ENCODE results near the gene FBP2. TPM values are rescaled to one million over a fixed set of nuclear protein-coding genes. Genes with fewer than 3 reads are reported as not detected.

FBP2 gene
- total and polyA plus RNA-seq, 2 of the 4 experiments (the other 2 are of a cell fraction), result not detected

DNA sequence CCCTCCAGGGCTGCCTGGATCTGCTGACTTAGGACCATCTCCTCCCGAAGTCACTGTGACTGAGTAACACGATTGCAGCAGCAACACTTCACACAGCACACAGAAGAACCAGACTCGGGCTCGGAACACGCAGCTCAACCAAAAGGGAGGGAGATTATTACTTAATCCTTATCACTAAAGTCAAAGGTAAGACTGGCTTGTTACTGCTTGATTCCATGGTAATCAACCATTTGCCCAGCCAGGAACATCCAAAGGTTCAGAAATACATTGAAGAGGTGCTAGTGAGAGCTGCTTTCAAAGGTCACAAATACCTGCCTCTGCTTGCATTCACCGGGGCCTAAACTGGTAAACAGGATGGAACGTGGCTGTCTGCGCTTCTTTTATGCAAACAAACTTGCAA lies 38.0 kb upstream of the FBP2 start:
- Histone ChIP-seq H3K4ac (ENCODE audit: low read depth, low read length) (no peak overlapping the region), H4K8ac (ENCODE audit: low read depth in 2 of 2, low read length in 2 of 2) (no peak overlapping the region), H3K9me3 (ENCODE audit: control insufficient read depth, insufficient read depth, low read length) (no peaks in the 10 kb centered on the region), H3K79me1 (ENCODE audit: low read depth in 1 of 2, low read length in 2 of 2) (no peaks in the 10 kb centered on the region), H2BK120ac (ENCODE audit: low read depth, low read length) (no peak overlapping the region), H4K5ac (ENCODE audit: low read depth, low read length) (no peak overlapping the region), H3K4me1 (ENCODE audit: control insufficient read depth, insufficient read depth, low read length) (no peaks in the 10 kb centered on the region), H2BK20ac (ENCODE audit: low read depth, low read length) (no peak overlapping the region), H3K9ac (ENCODE audit: low read depth, low read length) (no peak overlapping the region), H3K14ac (replicated peaks; ENCODE audit: low read depth, low read length) (no peak overlapping the region), H3K4me3 (ENCODE audit: insufficient read depth, low read depth, low read length) (no peak overlapping the region), H3K27me3 (ENCODE audit: control insufficient read depth, insufficient read depth, low read length) (peaks cover 41% of the 10 kb centered on the region), H3K9me1 (ENCODE audit: insufficient read depth, low read length) (no peaks in the 10 kb centered on the region), H3K23ac (ENCODE audit: low read depth, low read length) (no peak overlapping the region), H2AK5ac (ENCODE audit: low read depth, low read length) (no peak overlapping the region), H4K91ac (ENCODE audit: insufficient read depth, low read depth, low read length) (no peak overlapping the region), H3K4me2 (ENCODE audit: low read depth, low read length) (no peak overlapping the region), H3K27ac (ENCODE audit: insufficient read depth, low read length) (no peak overlapping the region), H2BK5ac (ENCODE audit: low read depth, low read length, poor library complexity, severe bottlenecking) (no peak overlapping the region), H3K36me3 (ENCODE audit: control insufficient read depth, insufficient read depth, low read length) (no peaks in the 10 kb centered on the region), H4K20me1 (ENCODE audit: insufficient read depth, low read length) (no peaks in the 10 kb centered on the region), H3K56ac (ENCODE audit: extremely low read depth, insufficient read depth, low read length) (no peak overlapping the region), H2AFZ (replicated peaks; ENCODE audit: low read length, poor library complexity) (no peak overlapping the region), H3K18ac (ENCODE audit: low read depth, low read length) (no peak overlapping the region), H2AK9ac (replicated peaks; ENCODE audit: low read depth, low read length, poor library complexity) (no peak overlapping the region), H2BK15ac (ENCODE audit: low read depth, low read length) (no peak overlapping the region)
- dilution Hi-C loops (cut with HindIII; ENCODE audit: low sequenced_read_pairs, unreplicated experiment) (no loop called here), in situ Hi-C loops (cut with MboI; ENCODE audit: low sequenced_read_pairs) (no loop called here), intact Hi-C loops (cut with micrococcal nuclease) (no loop called here)
- CTCF ChIA-PET, result no interaction called here
- no TSS peak for BruUV-seq (replicated peaks)
- ATAC-seq (ENCODE audit: low read depth) (no peak), DNase-seq (no peak)
- no CpG with 5 or more reads among the region's 8 CpGs for WGBS, 2 experiments (ENCODE audit: extremely low coverage in 2 of 2, insufficient read length in 1 of 2)
- TF ChIP-seq POLR2A (IDR thresholded peaks at IDR 0.05; ENCODE audit: low read depth, low read length), result no peak
- TF ChIP-seq MAZ (IDR thresholded peaks at IDR 0.05; ENCODE audit: borderline replicate concordance, low read depth, low read length), result no peak
- no peak for TF ChIP-seq CEBPB (IDR thresholded peaks at IDR 0.05; ENCODE audit: low read depth, low read length)
- no peak for TF ChIP-seq RCOR1 (IDR thresholded peaks at IDR 0.05; ENCODE audit: insufficient replicate concordance, low read length)
- TF ChIP-seq MAFK (IDR thresholded peaks at IDR 0.05; ENCODE audit: low read depth, low read length), result no peak
- TF ChIP-seq, protein P1, sequence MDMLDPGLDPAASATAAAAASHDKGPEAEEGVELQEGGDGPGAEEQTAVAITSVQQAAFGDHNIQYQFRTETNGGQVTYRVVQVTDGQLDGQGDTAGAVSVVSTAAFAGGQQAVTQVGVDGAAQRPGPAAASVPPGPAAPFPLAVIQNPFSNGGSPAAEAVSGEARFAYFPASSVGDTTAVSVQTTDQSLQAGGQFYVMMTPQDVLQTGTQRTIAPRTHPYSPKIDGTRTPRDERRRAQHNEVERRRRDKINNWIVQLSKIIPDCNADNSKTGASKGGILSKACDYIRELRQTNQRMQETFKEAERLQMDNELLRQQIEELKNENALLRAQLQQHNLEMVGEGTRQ (IDR thresholded peaks at IDR 0.05; ENCODE audit: low read depth, low read length), result no peak
- TF ChIP-seq, protein P2, sequence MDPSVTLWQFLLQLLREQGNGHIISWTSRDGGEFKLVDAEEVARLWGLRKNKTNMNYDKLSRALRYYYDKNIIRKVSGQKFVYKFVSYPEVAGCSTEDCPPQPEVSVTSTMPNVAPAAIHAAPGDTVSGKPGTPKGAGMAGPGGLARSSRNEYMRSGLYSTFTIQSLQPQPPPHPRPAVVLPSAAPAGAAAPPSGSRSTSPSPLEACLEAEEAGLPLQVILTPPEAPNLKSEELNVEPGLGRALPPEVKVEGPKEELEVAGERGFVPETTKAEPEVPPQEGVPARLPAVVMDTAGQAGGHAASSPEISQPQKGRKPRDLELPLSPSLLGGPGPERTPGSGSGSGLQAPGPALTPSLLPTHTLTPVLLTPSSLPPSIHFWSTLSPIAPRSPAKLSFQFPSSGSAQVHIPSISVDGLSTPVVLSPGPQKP (IDR thresholded peaks at IDR 0.05; ENCODE audit: borderline replicate concordance, low read depth, low read length), result no peak
- no peak for TF ChIP-seq SMC3 (IDR thresholded peaks at IDR 0.05; ENCODE audit: low read depth, low read length)
- no peak for TF ChIP-seq CHD1 (IDR thresholded peaks at IDR 0.05; ENCODE audit: low read depth, low read length)
- no peak for TF ChIP-seq BHLHE40 (IDR thresholded peaks at IDR 0.05; ENCODE audit: low read depth, low read length)
- TF ChIP-seq MXI1 (IDR thresholded peaks at IDR 0.05; ENCODE audit: borderline replicate concordance, low read depth, low read length), result no peak
- TF ChIP-seq NFE2L2 (IDR thresholded peaks at IDR 0.05; ENCODE audit: low read depth, low read length), result no peak
- no peak for TF ChIP-seq RAD21 (IDR thresholded peaks at IDR 0.05; ENCODE audit: low read length)
- TF ChIP-seq, protein P3, sequence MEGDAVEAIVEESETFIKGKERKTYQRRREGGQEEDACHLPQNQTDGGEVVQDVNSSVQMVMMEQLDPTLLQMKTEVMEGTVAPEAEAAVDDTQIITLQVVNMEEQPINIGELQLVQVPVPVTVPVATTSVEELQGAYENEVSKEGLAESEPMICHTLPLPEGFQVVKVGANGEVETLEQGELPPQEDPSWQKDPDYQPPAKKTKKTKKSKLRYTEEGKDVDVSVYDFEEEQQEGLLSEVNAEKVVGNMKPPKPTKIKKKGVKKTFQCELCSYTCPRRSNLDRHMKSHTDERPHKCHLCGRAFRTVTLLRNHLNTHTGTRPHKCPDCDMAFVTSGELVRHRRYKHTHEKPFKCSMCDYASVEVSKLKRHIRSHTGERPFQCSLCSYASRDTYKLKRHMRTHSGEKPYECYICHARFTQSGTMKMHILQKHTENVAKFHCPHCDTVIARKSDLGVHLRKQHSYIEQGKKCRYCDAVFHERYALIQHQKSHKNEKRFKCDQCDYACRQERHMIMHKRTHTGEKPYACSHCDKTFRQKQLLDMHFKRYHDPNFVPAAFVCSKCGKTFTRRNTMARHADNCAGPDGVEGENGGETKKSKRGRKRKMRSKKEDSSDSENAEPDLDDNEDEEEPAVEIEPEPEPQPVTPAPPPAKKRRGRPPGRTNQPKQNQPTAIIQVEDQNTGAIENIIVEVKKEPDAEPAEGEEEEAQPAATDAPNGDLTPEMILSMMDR (conservative IDR thresholded peaks at IDR 0.05; ENCODE audit: low read depth, low read length), result no peak
- POLR2A ChIA-PET (ENCODE audit: unreplicated experiment), result no interaction called here

Data from IMR-90 (cell line).